Measurements from ENCODE around the gene TRIM8.

Gene TRIM8

DNA sequence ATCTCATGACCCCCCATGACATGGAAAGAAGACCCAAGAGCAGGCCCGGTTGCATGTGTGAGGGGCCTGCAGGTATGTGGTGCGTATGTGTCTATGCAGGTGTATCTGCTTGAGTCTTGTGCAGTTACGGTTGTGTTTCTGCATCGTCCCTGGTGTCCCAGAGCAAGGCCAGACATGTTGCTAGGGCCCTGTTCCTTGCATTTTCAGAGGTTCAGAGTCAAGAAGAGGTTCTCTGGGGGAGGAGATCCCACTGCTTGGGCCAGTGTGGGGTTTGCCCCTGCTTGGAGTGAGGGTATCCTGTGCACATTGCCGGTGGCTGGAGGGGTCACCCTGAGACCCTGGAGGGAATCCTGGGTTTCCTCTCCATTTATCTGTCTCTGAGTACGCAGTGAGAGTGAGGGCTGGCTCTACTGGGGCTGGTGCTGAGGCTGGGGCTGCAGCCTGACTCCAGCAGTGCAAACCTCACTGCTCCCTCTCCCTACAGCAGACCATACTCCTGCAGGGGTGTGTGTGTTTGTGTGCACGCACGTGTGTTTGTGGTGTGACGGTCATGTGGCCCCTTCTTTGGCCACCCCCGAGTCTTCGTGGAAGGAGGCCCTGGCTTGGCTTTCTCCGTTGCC lies 4.1 kb downstream of the TRIM8 start:
- no peak for DNase-seq (ENCODE audit: low read depth, low spot score)
- peak overlapping the region; percentile 97 for H3K27ac ChIP-seq

DNA sequence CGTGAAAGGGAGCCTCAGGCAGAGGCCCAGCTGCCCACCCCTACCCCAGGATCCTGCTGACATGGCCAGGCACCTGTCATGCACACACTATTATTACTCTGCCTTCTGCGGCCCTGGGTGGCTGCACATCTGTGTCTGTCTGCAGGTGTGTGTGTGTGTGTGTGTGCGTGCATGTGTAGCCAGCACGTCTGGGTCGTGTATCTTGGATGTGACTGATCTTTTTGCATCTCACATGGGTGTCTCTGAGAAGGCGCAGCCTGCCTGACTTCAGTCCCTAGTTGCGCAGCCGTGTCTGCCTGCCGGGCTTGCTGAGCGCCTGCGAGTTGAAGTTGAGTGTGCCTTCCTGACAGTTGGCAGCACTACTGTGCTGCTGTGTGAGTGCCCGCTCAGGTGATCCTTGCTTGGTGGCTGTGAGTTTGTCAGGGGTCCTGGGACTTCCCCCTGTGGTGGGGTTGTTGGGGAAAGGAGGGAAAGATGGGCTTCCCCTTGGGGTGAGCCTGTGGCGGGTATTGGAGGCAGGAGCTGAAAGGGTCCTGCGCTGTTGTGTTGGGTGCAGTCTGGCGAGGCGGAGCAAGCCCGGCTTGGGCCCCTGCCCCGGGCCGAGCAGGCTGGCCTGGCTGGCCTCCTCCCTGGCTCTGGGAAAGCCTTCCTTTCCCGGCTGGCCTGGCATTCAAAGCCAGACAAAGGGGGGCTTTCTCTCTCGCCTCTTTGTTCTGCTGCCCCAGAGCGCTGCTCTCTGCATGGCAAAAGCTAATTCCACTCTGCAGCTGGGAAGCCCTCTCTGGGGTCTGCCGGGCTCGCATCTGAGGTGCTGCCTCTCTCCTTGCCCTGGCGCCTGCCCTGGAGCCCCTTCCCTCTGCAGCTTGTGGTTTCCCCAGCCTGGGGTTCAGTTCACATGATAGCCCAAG lies 4.9 kb downstream of the TRIM8 start:
- DNase-seq (ENCODE audit: low read depth, low spot score): no peak
- H3K27ac ChIP-seq: no peak overlapping the region

DNA sequence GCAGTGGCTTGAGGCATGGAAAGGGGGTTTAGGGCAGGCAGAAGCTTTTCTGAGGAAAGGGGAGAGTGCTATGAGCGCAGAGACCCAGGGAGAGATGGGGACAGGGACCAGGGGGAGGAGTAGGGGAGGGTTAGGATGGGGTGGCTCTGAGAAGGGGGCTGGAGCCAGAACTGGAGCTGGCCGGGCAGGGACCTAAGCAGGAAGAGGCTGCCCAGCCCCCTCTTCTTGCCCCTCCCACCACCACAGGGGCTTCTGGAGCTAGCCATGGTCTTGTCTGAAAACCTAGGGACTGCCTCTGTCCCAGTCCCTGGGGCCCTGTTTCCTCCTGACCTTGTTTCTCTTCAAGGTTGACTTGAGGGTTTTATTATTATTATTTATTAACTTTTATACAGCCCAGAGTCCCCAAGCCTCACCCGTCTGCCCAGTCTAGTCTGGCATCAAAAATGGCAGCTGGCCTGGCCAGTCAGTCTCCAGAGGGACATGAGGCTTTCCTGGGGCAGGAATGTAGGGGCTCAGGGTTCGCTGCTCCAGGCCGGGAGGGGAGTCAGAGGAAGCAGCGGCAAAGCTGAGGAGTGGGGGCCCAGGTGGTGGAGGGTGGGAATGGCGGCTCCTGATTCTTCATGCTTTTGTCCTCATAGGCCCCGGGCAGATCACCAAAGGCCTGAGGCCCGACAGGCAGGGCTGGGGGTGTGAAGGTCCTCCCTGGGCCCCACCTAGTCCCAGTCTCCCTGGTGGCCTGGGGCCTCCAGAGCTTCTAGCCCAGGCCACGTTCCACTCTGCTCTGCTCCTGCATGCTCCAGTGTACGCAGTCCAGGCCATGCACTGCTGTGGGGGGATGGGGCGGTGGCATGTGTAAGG lies 5.7 kb downstream of the TRIM8 start:
- no peak overlapping the region for H3K27ac ChIP-seq
- no peak for DNase-seq (ENCODE audit: low read depth, low spot score)

DNA sequence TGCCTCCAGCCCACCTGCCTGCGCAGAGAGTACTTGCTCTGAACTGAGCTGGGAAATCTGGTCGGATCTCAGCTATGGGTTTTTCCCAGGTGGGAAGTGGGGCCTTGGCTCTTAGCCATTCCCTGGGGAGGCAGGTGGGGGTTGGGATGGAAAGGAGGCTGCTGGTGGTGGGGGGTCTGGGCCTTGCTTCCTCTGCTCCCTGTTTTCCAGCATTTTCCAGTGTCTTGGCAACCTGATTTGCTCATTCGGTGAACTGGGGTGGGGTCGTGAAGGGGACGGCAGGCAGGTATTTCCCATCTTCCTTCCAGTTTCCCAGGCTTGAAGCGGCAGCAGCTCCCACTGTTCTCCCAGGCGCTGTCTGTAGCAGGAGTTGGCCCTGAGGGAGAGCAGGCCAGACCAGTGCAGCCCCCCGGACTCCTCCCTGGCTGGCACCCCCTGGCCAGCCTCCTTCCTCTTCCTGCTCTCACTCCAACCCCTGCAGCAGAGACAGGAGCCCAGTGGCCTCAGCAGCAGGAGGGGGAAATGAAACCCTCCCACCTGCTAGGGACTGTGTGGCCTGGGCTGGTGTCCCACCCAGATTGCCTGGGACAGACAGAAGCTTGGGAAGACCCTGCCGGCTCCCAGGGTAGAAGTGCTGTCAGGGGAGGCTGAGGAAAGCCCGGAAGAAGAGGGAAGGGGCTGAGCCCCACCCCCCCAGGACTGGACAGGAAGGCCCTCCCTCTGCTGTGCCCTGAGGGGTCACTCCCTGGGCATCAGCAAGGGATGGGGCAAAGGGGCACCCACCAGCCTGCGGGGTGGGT lies 6.6 kb downstream of the TRIM8 start:
- DNase-seq (ENCODE audit: low read depth, low spot score): no peak
- no peak overlapping the region for H3K27ac ChIP-seq

DNA sequence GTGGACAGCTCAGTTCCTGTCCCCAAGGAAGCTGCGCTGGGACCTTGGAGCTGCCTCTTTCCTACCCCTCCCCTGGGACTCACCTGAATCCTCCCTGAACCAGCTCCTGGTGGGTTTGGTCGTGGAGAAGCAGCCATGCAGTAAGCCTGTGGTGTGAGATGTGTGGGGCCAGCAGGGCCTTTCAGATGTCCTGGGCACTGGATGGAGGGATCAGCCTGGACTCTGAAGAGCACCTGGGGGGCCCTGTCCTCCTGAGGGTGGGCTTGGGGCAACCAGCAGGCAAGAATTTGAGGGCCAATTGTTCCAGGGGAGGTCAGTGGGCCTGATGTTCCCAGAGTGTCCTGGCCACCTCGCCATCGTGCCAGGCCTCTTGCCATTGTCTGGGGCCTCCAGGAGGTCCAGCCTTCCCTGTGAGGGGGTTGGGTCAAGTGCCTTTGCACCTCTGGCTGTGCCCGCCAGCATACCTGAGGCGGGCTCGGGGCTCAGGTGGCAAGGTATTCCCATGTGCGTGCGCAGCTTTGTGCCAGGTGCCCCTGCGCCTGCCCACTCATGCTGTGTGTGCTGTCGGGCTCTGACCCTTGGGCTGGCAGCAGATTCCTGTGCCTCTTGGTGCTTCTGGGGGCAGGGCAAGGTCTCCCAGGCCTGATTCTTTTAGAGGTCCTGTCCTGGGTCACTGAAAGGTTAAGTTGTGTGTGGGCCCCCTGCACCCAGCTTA lies 7.3 kb downstream of the TRIM8 start:
- no peak overlapping the region for H3K27ac ChIP-seq
- DNase-seq (ENCODE audit: low read depth, low spot score): no peak

DNA sequence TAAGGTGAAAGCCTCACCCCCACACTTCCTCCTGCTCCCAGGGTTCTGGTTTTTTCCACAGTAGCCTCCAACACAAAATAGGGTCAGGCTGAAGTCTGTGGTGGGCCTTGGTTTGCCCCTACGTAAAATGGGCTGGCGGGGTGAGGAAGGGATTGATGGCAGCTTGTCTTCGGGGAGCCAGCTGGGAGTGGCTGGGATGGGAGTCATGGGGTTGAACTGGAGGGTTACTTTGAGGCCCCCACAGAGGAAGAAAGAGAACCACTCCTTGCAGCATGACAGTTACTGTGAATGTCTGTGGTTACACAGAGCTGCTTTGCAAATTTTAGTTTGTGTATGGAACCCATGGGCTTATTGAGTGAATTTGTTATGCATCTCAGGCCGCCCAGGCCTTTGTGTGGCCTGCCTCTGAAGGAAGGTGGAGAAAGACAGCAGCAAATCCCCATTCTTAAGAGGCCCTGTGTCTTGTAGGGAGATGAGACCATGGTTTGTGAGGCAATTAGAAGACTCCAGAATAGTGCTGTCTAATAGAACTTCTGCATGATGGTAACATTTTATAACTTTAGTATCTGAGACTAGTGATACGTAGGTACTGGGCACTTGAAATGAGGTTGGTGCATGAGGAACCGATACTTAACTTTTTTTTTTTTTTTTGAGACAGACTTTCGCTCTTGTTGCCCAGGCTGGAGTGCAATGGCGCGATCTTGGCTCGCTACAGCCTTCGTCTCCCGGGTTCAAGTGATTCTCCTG lies 8.1 kb downstream of the TRIM8 start:
- no peak for DNase-seq (ENCODE audit: low read depth, low spot score)
- no peak overlapping the region for H3K27ac ChIP-seq

DNA sequence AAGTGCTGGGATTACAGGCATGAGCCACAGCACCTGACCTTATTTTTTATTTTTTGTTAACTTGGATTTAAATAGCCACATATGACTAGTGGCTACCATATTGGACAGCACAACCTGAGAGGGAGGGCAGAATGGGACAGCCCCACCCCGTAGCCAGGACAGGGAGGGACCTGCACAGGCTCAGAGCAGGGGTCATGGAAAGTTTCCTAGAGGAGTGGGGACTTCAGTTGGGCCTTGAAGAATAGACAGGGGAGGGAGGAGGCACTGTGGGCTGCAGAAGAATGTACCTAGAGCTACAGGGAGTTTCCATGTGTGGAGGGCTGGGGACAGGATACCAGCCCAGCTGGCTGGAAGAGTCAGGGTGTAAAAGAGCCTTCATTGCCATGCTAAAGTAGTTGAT lies 8.8 kb downstream of the TRIM8 start:
- H3K27ac ChIP-seq: no peak overlapping the region
- no peak for DNase-seq (ENCODE audit: low read depth, low spot score)

DNA sequence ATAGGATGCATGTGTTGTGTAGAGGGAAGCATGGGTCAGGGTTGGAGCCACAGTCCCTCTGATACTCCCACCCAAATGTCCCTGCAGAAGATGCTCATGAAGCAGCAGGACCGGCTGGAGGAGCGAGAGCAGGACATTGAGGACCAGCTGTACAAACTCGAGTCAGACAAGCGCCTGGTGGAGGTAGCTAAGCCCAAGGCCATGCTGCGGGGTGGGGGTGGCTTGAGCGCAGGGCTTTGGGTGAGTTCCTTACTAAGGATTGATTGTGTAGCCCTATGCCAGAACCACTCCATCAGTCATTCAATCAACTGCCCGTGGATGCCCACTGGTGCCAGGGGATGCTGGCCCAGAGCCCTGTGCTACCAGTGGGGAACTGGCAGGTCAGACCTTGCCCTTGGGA lies 10.3 kb downstream of the TRIM8 start:
- no peak overlapping the region for H3K27ac ChIP-seq
- no peak for DNase-seq (ENCODE audit: low read depth, low spot score)

DNA sequence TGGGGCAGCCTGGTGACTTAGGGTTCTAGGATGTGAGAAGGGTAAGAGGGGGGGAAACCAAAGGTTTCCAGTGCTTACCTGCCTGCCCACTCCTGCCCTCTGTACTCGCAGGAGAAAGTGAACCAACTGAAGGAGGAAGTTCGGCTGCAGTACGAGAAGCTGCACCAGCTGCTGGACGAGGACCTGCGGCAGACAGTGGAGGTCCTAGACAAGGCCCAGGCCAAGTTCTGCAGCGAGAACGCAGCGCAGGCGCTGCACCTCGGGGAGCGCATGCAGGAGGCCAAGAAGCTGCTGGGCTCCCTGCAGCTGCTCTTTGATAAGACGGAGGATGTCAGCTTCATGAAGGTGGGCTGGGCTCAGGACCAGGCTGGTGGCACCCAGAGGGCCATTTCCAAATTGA lies 10.7 kb downstream of the TRIM8 start:
- no peak overlapping the region for H3K27ac ChIP-seq
- DNase-seq (ENCODE audit: low read depth, low spot score): no peak

DNA sequence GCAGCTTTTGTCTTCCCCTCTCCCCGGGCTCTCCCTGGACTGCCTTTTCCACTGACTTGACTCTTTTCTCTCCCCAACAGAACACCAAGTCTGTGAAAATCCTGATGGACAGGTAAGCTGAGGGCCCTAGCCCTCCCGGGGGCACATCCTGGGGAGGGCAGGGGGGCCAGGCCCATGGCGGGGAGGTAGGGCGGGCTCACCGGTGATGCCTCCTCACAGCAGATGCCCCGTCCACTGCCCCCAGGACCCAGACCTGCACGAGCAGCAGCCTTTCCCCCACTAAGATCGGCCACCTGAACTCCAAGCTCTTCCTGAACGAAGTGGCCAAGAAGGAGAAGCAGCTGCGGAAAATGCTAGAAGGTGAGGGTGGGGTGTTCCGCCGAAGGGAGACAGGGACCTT lies 11.7 kb downstream of the TRIM8 start:
- no peak overlapping the region for H3K27ac ChIP-seq

DNA sequence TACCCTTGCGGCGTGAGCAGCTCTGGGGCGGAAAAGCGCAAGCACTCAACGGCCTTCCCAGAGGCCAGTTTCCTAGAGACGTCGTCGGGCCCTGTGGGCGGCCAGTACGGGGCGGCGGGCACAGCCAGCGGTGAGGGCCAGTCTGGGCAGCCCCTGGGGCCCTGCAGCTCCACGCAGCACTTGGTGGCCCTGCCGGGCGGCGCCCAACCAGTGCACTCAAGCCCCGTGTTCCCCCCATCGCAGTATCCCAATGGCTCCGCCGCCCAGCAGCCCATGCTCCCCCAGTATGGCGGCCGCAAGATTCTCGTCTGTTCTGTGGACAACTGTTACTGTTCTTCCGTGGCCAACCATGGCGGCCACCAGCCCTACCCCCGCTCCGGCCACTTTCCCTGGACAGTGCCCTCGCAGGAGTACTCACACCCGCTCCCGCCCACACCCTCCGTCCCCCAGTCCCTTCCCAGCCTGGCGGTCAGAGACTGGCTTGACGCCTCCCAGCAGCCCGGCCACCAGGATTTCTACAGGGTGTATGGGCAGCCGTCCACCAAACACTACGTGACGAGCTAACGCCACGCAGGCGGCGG lies 12.6 kb downstream of the TRIM8 start:
- no peak for DNase-seq (ENCODE audit: low read depth, low spot score)
- H3K27ac ChIP-seq: peak overlapping the region; percentile 80

More for the DNA sequence above, 11.7 kb downstream of the TRIM8 start:
- no peak for DNase-seq (ENCODE audit: low read depth, low spot score)

DNA sequence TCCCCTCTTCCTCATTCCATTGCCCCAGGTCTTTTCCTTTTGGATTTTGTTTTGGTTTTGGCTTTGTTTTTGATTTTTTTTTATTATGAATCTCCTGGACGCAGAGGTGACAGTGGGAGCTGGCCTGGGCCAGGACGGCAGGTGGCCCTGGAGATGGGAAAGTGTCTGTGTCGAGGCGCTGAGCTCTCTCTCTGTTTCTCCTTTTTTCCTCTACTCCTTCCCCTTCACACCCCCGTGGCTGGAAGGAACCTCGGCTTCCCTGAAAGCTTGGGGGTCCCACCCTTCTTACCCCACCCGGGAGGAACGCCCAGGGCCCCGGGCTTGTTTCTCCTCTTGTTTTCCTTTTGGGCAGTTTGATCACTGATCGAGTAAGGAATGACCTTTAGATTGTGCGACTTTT lies 13.2 kb downstream of the TRIM8 start:
- no peak for DNase-seq (ENCODE audit: low read depth, low spot score)

DNA sequence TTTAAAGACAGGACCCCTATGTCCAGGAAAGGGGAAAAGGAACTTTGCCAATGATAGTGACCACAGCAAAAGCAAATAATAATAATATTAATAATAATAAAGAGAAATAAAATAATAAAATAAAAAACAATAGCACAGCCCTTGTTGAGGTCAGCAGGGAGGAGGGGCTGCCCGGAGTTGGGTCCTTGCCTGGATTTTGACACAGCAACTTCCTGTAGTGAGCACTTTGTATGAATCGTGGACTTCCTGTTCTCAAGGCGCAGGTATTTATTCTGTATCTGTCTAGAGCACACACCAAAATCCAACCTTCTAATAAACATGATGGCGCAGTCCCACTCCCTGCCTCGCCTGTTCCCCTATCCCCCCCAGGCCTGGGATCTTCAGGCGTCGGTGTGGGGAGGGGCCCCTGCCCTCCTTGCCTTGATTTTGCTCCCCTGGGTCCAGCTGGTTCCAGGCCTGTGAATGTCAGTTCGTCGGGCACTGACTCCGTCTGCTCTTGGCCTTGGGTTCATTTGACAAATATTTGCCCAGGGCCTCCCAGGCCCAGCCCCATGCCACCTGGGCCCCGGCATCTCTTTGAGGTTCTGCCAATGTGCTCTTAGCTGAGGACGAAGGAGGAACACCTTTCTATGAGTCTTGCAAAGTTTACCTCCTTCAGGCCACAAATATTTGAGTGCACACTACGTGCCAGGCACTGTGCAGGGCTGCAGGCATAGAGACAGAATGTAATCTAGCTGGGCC lies 13.9 kb downstream of the TRIM8 start:
- H3K27ac ChIP-seq: peak overlapping the region; percentile 80
- DNase-seq (ENCODE audit: low read depth, low spot score): no peak

More for the DNA sequence above, 13.2 kb downstream of the TRIM8 start:
- peak overlapping the region; percentile 80 for H3K27ac ChIP-seq

DNA sequence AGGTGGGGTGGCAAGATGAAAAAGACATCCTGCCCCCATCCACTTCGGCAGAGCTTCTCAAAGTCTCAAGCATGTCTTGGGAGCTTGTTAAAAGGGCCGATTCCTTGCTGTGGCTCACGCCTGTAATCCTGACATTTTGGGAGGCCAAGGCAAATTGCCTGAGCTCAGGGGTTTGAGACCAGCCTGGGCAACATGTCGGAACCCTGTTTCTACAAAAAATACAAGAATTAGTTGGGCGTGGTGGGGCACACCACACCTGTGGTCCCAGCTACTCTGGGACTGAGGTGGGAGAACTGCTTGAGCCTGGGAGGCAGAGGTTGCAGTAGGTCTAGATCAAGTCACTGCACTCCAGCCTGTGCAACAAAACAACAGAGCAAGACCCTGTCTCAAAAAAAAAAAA lies 14.5 kb downstream of the TRIM8 start:
- peak overlapping the region; percentile 80 for H3K27ac ChIP-seq
- no peak for DNase-seq (ENCODE audit: low read depth, low spot score)

DNA sequence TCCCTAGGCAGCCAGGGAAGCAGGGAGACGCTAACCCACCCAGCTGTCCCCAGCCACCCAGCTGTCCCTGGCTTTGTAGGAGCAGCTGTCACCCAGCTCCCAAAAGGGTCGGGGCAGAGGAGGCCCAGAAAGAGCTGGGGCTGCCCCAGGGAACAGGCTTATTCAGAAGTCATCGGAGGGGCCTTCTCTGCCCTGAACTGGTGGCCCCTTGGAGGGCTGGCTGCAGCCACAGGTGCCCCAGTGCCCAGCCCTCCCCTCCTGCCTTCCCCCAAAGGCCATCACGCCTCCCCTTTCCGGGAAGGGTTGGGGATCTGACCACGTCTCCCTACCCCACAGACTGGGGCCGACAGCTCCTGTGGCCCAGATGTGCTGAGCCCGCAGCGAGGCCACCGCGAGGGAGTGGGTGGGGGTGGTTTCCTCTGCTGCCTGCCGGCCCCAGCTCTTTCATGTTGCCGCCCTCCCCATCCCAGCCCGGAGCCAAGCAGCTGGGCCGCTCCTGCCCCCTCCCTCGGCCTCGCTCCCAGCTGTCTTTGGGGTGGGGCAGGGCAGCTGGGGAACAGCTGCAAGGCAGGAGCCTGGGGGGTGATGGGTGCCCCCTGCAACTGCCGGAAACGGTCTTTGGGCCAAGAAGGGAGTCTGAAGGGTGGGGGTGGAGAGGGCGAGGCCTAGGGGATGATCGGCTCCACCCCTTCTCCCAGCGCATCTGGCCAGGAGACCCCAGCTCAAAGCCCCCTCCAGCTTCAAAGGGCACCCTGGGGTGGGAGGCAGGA lies 16.8 kb downstream of the TRIM8 start:
- DNase-seq (ENCODE audit: low read depth, low spot score): no peak
- no peak overlapping the region for H3K27ac ChIP-seq

DNA sequence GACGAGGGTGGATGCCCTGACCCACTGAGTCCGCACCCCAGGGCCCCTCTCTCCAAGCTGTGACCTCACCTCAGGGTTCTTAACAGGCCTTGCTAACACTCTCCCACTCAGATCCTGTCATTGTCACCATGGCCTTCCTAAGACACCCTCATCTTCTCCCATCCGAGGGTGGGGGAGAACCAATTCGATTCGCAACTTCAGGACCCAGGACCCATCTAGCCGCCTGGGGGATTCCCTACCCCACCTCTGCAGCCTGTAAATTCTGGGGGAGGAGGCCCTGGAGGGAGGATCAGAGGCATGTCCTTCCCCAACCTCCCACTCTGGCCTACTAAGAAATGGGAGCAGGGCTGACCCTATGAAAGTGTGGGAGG lies 17.4 kb downstream of the TRIM8 start:
- H3K27ac ChIP-seq: no peak overlapping the region
- DNase-seq (ENCODE audit: low read depth, low spot score): no peak

DNA sequence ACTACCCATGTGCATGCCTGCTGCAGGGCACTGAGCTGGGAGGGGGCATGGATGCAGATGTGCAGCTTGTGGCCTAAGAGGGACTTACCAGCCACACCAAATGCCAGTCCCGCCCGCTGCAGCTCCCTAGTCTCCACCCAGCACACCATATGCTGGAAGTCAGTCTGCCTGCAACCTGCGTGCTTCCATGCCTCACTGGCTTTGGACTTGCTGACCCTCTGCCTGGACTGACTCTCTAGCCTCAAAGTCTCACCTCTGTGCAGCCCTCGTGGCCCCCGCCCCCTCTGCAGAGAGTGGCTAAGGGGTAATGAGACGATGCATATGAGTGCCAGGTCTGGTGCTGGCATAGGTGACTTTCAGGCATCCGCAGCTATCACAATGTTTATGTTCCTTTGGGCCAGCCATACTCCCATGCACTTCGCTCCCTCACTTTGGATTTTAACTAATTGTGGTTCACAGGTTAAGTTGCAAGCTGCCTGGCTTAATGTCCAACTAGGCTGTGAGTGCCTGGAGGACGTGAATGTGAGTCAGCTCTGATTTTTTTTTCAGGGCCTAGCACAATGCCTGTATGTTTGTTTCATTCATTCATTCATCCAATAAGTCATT lies 21.7 kb downstream of the TRIM8 start:
- H3K27ac ChIP-seq: no peak overlapping the region
- no peak for DNase-seq (ENCODE audit: low read depth, low spot score)
